SK-N-MC (cell line): ENCODE measurements around the gene PYHIN1.

Experiments used
- EZH2 ChIP-seq: fragments of 200-600 bp; sonication (generic); IDR thresholded peaks from one replicate; pipeline ENCODE4 v1.6.1; 2017; ENCODE audit warnings: antibody characterized with exemption
- FOXP2 ChIP-seq: optimal IDR thresholded peaks from 2 replicates; pipeline ENCODE3; 2011; ENCODE audit warnings: mild to moderate bottlenecking, moderate library complexity; ENCODE audit not compliant: insufficient read depth; ENCODE audit errors: extremely low read length, control extremely low read depth
- POLR2AphosphoS5 ChIP-seq: IDR thresholded peaks from 2 replicates; pipeline ENCODE4 v1.6.1; 2012; ENCODE audit warnings: mild to moderate bottlenecking, low read depth, low read length, borderline replicate concordance

DNA sequence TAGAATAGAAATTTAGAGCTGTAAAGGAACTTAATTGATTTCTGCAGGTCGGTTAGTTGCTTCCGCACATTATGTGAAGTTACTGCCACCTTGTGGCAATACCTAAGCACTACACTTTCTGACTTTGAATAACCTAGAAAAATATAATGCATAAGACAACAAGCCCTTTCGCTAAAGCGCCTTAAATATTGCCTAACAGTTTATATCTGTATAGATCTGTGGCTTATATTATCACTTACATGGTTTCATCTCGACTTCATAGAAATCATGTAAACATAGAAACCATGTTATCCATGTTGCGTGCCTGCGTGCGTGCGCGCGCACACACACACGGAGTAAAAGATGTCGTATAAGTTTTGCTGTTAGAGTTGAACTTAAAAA lies 67.4 kb downstream of the PYHIN1 start:
- no peak for TF ChIP-seq EZH2
- no peak for TF ChIP-seq POLR2AphosphoS5
- TF ChIP-seq FOXP2: no peak
